Esophagus (tissue), 2 donors: ENCODE data around the gene FAM241A. TPM values are rescaled to one million over a fixed set of nuclear protein-coding genes. Genes with fewer than 3 reads are reported as not detected.

Experiments used
- H3K27ac ChIP-seq, 2 donors: one replicate each; pipeline ENCODE4 v1.5.1; 2013; ENCODE audit warnings: low read depth in 2 of 2, mild to moderate bottlenecking in 2 of 2, inconsistent platforms in 1 of 2, low read length in 1 of 2, moderate library complexity in 1 of 2
- H3K27me3 ChIP-seq, 2 donors: one replicate each; pipeline ENCODE4 v1.6.1; 2013; ENCODE audit warnings: low read length in 2 of 2, control low read depth in 1 of 2, mild to moderate bottlenecking in 1 of 2; ENCODE audit not compliant: insufficient read depth in 2 of 2, control insufficient read depth in 1 of 2
- H3K36me3 ChIP-seq, 2 donors: one replicate each; pipeline ENCODE4 v1.6.1; 2013; ENCODE audit warnings: low read length in 1 of 2; ENCODE audit not compliant: control insufficient read depth in 2 of 2, insufficient read depth in 2 of 2
- H3K4me1 ChIP-seq, 2 donors: one replicate each; pipeline ENCODE4 v1.6.1; 2013; ENCODE audit warnings: low read length in 1 of 2; ENCODE audit not compliant: control insufficient read depth in 2 of 2, insufficient read depth in 2 of 2
- H3K4me3 ChIP-seq, 2 donors: one replicate each; pipeline ENCODE4 v1.5.1; 2013; ENCODE audit warnings: low read length in 2 of 2, mild to moderate bottlenecking in 2 of 2, low read depth in 1 of 2, moderate library complexity in 1 of 2
- H3K9me3 ChIP-seq, 2 donors: one replicate each; pipeline ENCODE4 v1.6.1; 2013; ENCODE audit warnings: mild to moderate bottlenecking in 2 of 2, low read depth in 1 of 2, low read length in 1 of 2, moderate library complexity in 1 of 2; ENCODE audit not compliant: control insufficient read depth in 2 of 2, insufficient read depth in 1 of 2
- WGBS, 2 donors: extraction: QIAGEN DNeasy Blood & Tissue Kit; methylation state at CpG; one replicate each; pipeline ENCODE4 v1.1.7; 2013; 5-methylcytosine and 5-hydroxymethylcytosine counted together
- polyA plus RNA-seq, 2 donors: library from polyadenylated mRNA; stranded (reverse); fragments of 200-250 nt; gene quantifications; one replicate each; pipeline ENCODE4 v1.2.3, GENCODE V29; 2013
- donor health status: healthy with polysubstance abuse.
- donor health status: Bipolar disorder and iron deficiency.

The FAM241A gene
- polyA plus RNA-seq, 2 donors = 1.3 to 2.0 TPM

DNA sequence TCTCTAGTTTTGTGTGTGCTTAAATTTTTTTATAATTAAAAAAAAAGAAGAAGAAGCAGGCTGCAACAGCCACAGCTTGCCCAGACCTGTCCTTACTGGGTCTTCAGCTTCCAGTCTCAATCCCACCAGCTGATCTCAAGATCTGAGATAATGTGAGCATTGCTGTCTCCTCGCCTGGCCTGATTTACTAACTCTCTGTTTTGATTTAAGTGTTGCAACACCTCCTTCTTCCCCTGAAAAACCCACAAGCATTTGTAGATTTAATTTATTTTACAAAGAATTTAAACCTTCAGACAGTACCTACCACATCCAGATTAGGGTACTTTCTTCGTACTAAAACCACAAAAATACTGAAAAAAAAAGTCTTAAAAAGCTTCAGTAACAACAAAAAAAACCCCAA lies 38.0 kb downstream of the FAM241A start:
- 71 to 79% methylated on average over 2 of the region's 2 CpGs for WGBS, 2 donors
- H3K9me3 ChIP-seq = no peaks in the 10 kb centered on the region
- no peaks in the 10 kb centered on the region for H3K27me3 ChIP-seq
- H3K4me1 ChIP-seq = no peaks in the 10 kb centered on the region
- no peak overlapping the region for H3K4me3 ChIP-seq
- no peaks in the 10 kb centered on the region for H3K36me3 ChIP-seq
- H3K27ac ChIP-seq = no peak overlapping the region

DNA sequence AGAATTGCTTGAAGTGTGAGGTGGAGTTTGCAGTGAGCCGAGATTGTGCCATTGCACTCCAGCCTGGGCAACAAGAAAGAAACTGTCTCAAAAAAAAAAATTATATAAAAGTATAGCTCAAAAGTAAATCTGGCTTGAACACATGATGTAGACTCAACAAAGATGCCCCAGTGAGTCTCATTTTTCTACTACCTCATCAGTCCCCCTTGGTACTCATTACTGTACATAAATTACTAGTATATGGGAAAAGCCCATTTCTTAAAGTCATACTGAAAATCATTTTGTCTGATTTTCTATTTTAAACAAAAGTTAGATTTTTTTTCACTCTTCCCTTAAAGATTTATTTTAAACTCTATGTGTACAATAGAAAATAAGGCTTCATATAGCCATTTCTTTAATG lies 39.2 kb downstream of the FAM241A start:
- Histone ChIP-seq H3K9me3 (no peaks in the 10 kb centered on the region), H3K4me3 (no peak overlapping the region), H3K27ac (no peak overlapping the region), H3K36me3 (no peaks in the 10 kb centered on the region), H3K27me3 (no peaks in the 10 kb centered on the region), H3K4me1 (no peaks in the 10 kb centered on the region)
- 94 to 98% methylated on average over 1 of the region's 1 CpG for WGBS, 2 donors

DNA sequence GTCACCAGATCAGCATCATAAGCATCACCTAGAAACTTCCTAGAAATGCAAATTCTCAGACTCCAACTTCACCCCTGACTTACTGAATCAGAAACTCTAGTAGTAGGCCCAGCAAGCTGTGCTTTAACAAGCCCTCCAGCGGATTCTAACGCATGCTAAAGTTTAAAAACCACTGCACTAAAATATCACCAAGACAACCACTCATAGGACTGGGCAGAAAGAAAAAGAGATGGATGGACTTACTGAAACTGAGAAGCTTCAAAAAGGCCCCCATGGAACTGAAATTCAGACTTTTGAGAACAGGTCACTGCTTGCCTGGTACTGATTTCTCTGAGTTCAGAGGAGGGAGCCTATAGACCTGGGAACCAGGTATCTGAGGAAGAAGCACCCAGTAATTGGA lies 40.1 kb downstream of the FAM241A start:
- WGBS, 2 donors = 89 to 93% methylated on average over 2 of the region's 2 CpGs
- no peaks in the 10 kb centered on the region for H3K27me3 ChIP-seq
- no peaks in the 10 kb centered on the region for H3K4me1 ChIP-seq
- no peaks in the 10 kb centered on the region for H3K36me3 ChIP-seq
- no peak overlapping the region for H3K4me3 ChIP-seq
- H3K27ac ChIP-seq = no peak overlapping the region
- H3K9me3 ChIP-seq = no peaks in the 10 kb centered on the region

DNA sequence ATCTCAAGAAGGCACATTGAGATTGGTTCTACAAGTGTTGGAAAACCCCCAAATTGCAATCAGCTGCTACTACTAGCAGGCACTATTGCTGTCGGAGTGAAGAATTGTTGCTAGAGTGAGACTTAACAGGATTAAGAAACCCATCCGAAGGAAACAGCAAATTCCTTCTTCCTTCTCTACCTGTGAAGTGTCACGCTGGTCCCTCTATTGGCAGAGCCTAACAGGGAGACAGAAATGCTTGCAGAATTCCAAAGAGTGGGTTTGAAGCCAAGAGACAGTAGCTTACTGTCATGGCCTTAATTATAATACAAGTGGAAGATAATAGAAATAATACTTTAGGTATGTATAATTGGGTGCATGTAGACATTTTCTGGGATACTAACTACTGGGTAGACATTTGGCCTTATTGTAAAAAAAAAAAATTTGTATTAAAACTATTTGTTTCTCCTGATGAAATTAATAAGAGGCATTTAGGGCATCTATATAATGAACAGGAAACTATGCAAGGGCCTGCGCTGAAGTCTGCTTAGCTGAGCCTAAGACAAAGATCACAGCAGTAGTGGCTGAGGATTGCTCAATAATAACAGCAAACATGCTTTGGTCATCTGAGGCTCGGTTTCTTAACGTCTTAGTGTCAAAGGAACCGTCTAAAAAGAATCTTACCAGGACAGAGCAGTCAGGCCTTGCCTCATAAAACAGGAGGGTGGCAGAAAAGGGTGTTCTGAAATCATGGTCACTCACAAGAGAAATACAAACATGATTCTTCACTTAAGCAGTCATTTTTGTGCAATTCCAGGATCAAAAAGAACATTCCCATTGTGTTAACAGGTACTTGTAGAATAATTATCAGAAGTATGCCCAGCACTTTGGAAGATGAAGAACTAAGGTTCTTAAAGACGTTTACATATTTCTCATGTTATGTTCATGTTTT lies 40.8 kb downstream of the FAM241A start:
- no peak overlapping the region for H3K27ac ChIP-seq
- WGBS, 2 donors = 80 to 82% methylated on average over 8 of the region's 8 CpGs
- no peaks in the 10 kb centered on the region for H3K4me1 ChIP-seq

DNA sequence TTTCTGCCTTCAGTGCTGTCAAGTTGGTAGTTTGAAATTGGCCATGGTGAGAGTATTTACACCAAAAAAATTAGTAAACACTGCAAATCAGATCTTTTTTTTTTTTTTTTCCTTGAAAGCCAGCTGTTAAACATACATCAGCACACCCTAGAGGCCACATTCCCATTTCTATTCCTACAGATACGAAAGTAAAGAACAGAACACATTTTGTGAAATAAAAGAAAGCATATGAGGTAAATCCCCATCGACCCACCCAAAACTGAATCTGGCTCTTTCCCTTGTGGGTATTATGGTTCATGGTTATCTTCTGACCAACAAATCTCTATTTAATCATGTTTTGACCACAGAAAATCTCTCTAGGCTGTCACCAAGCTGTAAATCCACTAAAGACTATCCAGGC lies 44.5 kb downstream of the FAM241A start:
- 58 to 63% methylated on average over 2 of the region's 2 CpGs for WGBS, 2 donors
- Histone ChIP-seq H3K4me1 (no peaks in the 10 kb centered on the region), H3K4me3 (no peak overlapping the region), H3K27ac (no peak overlapping the region), H3K36me3 (no peaks in the 10 kb centered on the region), H3K9me3 (no peaks in the 10 kb centered on the region), H3K27me3 (no peaks in the 10 kb centered on the region)

More for the DNA sequence above, 40.8 kb downstream of the FAM241A start:
- Histone ChIP-seq H3K9me3 (no peaks in the 10 kb centered on the region), H3K4me3 (no peak overlapping the region), H3K27me3 (no peaks in the 10 kb centered on the region), H3K36me3 (no peaks in the 10 kb centered on the region)

DNA sequence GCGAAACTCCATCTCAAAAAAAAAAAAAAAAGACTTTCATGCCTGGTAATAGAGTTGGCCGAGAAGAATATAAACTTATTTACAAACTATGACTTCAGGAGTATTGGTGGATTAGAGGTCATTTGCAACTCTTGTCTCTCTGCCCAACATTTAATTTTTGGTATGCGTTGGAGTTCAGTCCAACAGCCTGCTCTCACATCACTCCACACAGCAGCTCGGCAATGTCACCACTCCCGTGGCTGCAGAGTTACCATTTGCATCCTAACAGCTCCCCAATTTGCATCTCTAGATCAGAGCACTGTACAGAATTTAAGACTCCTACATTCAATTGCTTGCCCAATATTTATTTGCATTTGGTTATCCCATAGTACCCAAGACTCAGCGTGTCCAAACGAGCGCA lies 45.4 kb downstream of the FAM241A start:
- no peaks in the 10 kb centered on the region for H3K9me3 ChIP-seq
- no peaks in the 10 kb centered on the region for H3K36me3 ChIP-seq
- no peaks in the 10 kb centered on the region for H3K27me3 ChIP-seq
- 91 to 92% methylated on average over 8 of the region's 8 CpGs for WGBS, 2 donors
- H3K4me3 ChIP-seq = no peak overlapping the region
- H3K27ac ChIP-seq = no peak overlapping the region
- no peaks in the 10 kb centered on the region for H3K4me1 ChIP-seq

DNA sequence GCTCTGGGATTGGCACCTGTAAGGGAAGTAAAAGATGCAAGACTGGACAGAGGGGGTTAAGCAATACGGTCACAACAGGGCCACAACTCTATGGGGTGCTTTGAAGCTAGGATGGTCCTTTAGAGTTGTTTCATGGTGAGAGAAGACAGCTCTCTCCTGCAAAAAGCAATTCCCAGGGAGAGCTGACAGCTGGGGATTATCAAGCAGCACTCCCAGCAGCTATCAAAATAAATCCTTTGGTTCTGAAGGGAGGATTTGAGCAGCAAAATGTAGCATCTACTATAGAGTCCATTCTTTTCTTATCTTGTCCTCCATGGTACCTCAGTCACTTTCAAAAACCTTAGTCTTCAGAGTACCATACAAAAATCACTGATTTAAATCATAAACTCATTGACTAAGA lies 51.2 kb downstream of the FAM241A start:
- Histone ChIP-seq H3K9me3 (no peaks in the 10 kb centered on the region), H3K4me3 (no peak overlapping the region), H3K27ac (no peak overlapping the region), H3K27me3 (no peaks in the 10 kb centered on the region), H3K4me1 (no peaks in the 10 kb centered on the region), H3K36me3 (no peaks in the 10 kb centered on the region)
- 69 to 72% methylated on average over 1 of the region's 1 CpG for WGBS, 2 donors

DNA sequence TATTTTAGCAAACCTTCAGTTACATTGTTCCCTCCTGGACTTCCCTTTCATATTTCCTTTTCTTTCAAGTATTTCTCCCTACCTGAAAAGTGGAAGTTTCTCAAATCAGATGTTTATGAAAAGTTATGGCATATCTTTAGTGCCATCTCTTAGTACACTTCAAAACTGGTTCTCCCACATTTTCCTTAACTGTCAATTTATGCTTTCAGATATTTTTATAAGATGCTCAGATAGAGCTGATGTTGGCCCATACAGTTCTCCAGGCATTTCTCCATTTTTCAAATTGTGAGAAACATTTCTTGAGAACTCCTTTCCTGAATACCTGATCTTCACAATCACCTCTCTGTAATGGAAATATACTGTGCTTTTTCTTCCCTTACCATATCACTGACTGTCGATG lies 53.8 kb downstream of the FAM241A start:
- H3K4me3 ChIP-seq = no peak overlapping the region
- H3K27me3 ChIP-seq = no peaks in the 10 kb centered on the region
- no peaks in the 10 kb centered on the region for H3K36me3 ChIP-seq
- H3K9me3 ChIP-seq = no peaks in the 10 kb centered on the region
- H3K4me1 ChIP-seq = no peaks in the 10 kb centered on the region
- WGBS, 2 donors = 57 to 66% methylated on average over 1 of the region's 1 CpG
- H3K27ac ChIP-seq = no peak overlapping the region

DNA sequence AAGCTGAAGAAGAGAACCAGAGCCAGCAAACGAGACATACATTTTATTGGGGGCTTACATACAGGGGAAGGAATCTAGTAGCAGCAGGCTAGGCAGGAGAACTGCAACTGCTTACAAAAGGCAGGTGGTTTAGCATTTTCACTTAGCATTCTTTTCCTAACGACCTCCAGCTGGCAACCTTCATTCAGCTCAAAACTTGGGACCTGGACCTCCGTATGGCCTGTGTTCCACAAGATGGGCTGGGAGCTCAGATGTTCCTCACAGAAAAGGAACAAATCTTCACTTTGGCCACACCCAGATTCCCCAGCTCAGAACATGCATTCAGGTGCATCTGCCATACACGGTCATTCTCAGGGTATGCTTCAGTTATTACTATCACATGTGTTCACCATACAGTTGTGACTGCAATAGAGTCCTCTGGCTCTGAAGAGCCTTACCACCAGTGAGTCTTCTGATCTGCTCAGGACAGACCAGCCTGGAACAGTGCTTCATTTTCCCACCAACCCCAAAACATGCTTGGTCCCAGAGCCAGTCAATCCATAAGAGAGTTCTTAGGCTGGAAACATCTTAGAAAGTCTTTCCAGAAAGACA lies 56.8 kb downstream of the FAM241A start:
- H3K36me3 ChIP-seq = no peaks in the 10 kb centered on the region
- H3K4me1 ChIP-seq = no peaks in the 10 kb centered on the region
- no peak overlapping the region for H3K27ac ChIP-seq
- WGBS, 2 donors = 71 to 81% methylated on average over 4 of the region's 4 CpGs
- H3K27me3 ChIP-seq = no peaks in the 10 kb centered on the region
- H3K4me3 ChIP-seq = no peak overlapping the region
- no peaks in the 10 kb centered on the region for H3K9me3 ChIP-seq

DNA sequence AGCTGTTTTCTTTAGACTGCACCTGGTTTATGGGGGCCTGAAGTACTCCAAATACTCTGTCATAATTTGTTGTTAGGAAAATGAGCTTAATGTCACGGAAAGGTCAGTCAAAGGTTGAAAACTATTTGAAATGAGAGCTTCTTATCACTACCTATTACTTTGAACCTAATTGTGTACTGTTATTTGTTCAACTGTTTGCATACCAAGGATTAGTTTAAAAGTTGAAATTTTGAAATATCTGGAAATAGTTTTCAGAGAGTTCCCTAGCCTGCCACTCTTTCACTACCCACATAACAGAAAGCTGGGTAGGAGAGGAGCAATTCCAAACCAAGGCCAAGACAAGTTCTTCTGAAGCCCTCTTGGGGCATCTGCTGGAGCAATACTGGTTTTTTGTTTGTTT lies 58.3 kb downstream of the FAM241A start:
- no peak overlapping the region for H3K4me3 ChIP-seq
- no peaks in the 10 kb centered on the region for H3K36me3 ChIP-seq

More for the DNA sequence above, 58.3 kb downstream of the FAM241A start:
- Histone ChIP-seq H3K9me3 (no peaks in the 10 kb centered on the region), H3K27me3 (no peaks in the 10 kb centered on the region), H3K27ac (no peak overlapping the region), H3K4me1 (no peaks in the 10 kb centered on the region)
- 80 to 92% methylated on average over 1 of the region's 1 CpG for WGBS, 2 donors
